ENCODE measurements around the gene AHSA1.

- TF ChIP-seq, protein P1, sequence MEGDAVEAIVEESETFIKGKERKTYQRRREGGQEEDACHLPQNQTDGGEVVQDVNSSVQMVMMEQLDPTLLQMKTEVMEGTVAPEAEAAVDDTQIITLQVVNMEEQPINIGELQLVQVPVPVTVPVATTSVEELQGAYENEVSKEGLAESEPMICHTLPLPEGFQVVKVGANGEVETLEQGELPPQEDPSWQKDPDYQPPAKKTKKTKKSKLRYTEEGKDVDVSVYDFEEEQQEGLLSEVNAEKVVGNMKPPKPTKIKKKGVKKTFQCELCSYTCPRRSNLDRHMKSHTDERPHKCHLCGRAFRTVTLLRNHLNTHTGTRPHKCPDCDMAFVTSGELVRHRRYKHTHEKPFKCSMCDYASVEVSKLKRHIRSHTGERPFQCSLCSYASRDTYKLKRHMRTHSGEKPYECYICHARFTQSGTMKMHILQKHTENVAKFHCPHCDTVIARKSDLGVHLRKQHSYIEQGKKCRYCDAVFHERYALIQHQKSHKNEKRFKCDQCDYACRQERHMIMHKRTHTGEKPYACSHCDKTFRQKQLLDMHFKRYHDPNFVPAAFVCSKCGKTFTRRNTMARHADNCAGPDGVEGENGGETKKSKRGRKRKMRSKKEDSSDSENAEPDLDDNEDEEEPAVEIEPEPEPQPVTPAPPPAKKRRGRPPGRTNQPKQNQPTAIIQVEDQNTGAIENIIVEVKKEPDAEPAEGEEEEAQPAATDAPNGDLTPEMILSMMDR (IDR thresholded peaks at IDR 0.05; ENCODE audit: poor library complexity, severe bottlenecking) = no peak
- TF ChIP-seq RAD21 (conservative IDR thresholded peaks at IDR 0.05) (no peak), POLR2AphosphoS5 (IDR thresholded peaks at IDR 0.05) (no peak), TAF1 (IDR thresholded peaks at IDR 0.05; ENCODE audit: low read depth) (no peak), EZH2 (IDR thresholded peaks at IDR 0.05; ENCODE audit: borderline replicate concordance, insufficient read depth, low read length, poor library complexity, severe bottlenecking) (no peak), EP300 (conservative IDR thresholded peaks at IDR 0.05; ENCODE audit: poor library complexity, severe bottlenecking) (no peak)
Observed at GRCh38 chr14:77482422-77482821, 24.5 kb downstream of the AHSA1 start.
